Endothelial cell of umbilical vein (primary cell): ENCODE data around the gene NR4A1.

Experiments
- EZH2 ChIP-seq: IDR thresholded peaks from 2 replicates; pipeline ENCODE4 v1.6.1; 2012; ENCODE audit warnings: borderline replicate concordance, low read depth, mild to moderate bottlenecking, moderate library complexity, low read length, inconsistent platforms; ENCODE audit not compliant: severe bottlenecking
- GATA2 ChIP-seq: IDR thresholded peaks from 2 replicates; pipeline ENCODE4 v1.7.0; 2011; ENCODE audit warnings: low read depth, mild to moderate bottlenecking, moderate library complexity, mixed read lengths, low read length; ENCODE audit not compliant: insufficient read length, insufficient read depth
- POLR2A ChIP-seq: IDR thresholded peaks from 2 replicates; pipeline ENCODE4 v1.6.1; 2012; ENCODE audit warnings: low read depth, mild to moderate bottlenecking, control low read depth, low read length
- TF ChIP-seq, protein P1 (sequence below), 2 donors: IDR thresholded peaks; 1 replicate in 1 of 2; 2 replicates in 1 of 2; pipeline ENCODE4 v1.5.1; 2011; ENCODE audit warnings: low read length in 2 of 2, mild to moderate bottlenecking in 2 of 2, moderate library complexity in 2 of 2, control low read depth in 1 of 2, inconsistent platforms in 1 of 2, low read depth in 1 of 2; ENCODE audit not compliant: insufficient read depth in 1 of 2; ENCODE audit errors: extremely low read depth in 1 of 2

DNA sequence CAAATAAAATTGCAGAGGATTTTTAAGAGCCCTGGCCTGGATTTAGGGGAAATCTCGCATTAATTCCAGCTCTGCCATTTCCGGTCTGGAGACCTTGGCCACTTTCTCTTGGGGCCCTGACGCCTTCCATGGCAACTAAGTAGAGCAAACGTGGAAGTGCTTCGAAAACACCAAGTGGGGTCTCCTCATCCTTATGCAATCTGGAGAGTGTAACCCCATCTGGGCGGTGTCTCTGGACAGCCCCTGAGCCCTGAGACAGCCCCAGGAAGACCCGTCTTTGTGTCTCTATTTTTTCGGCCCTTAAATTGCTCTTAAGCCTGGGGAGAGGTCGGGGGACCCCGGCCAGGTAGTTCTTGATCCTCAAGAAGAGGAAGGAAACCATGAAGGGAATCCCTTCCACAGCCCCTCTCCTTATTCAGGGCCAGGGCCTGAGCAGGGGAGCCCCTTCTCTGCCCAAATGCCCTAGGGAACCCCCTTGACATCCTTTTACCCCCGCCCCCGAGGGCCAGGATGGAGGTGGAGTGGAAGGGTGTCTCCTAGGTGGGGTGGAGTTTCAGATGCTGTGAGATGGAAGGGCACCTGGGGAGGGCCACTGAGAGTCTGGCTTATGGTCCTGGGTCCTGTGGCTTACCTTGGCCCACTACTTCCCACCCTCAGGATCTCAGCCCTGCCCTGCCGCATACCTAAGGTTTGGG lies 17.6 kb upstream of the NR4A1 start:
- TF ChIP-seq, protein P1, sequence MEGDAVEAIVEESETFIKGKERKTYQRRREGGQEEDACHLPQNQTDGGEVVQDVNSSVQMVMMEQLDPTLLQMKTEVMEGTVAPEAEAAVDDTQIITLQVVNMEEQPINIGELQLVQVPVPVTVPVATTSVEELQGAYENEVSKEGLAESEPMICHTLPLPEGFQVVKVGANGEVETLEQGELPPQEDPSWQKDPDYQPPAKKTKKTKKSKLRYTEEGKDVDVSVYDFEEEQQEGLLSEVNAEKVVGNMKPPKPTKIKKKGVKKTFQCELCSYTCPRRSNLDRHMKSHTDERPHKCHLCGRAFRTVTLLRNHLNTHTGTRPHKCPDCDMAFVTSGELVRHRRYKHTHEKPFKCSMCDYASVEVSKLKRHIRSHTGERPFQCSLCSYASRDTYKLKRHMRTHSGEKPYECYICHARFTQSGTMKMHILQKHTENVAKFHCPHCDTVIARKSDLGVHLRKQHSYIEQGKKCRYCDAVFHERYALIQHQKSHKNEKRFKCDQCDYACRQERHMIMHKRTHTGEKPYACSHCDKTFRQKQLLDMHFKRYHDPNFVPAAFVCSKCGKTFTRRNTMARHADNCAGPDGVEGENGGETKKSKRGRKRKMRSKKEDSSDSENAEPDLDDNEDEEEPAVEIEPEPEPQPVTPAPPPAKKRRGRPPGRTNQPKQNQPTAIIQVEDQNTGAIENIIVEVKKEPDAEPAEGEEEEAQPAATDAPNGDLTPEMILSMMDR (IDR thresholded peaks at IDR 0.05; ENCODE audit: extremely low read depth in 1 of 2, insufficient read depth in 1 of 2, low read depth in 1 of 2, low read length in 2 of 2), result no peak
- TF ChIP-seq POLR2A (no peak), GATA2 (no peak), EZH2 (no peak)
